ENCODE measurements around the gene RFLNA. TPM values are rescaled to one million over a fixed set of nuclear protein-coding genes. Genes with fewer than 3 reads are reported as not detected.

RFLNA gene
- total and polyA plus RNA-seq, 2 of the 13 experiments (the other 11 are each of a cell fraction or from before 2014, with no cell fraction given) = not detected

GRCh38 chr12:124314766-124315165 is 19.9 kb downstream of the RFLNA start:
- POLR2A ChIA-PET = no interaction called here
- in situ Hi-C loops (cut with HindIII; ENCODE audit: extremely low pct_ligation_motif_present, low pct_unique_long_range_greater_than_20kb) = no loop called here
- CTCF ChIA-PET (ENCODE audit: low intra/inter-chr PET ratio, low total read pairs) = no interaction called here
- Histone ChIP-seq H3K27ac (ENCODE audit: extremely low read length, insufficient read depth, low read length) (no peak overlapping the region), H3K4me2 (ENCODE audit: low read depth, low read length) (no peak overlapping the region), H3K9ac (ENCODE audit: insufficient read depth, low read depth, low read length) (no peak overlapping the region), H3K36me3 (replicated peaks in 1 of 2; ENCODE audit: control insufficient read depth in 1 of 2, insufficient read depth in 2 of 2, low read length in 2 of 2) (no peaks in the 10 kb centered on the region), H3K4me1 (ENCODE audit: insufficient read depth, low read length) (no peaks in the 10 kb centered on the region), H2AFZ (ENCODE audit: low read length) (no peak overlapping the region), H4K20me1 (ENCODE audit: insufficient read depth, low read length) (no peaks in the 10 kb centered on the region), H3K4me3 (replicated peaks in 1 of 3; ENCODE audit: insufficient read depth in 1 of 3, low read depth in 2 of 3, low read length in 3 of 3) (no peak overlapping the region), H3K9me3 (ENCODE audit: low read length) (no peaks in the 10 kb centered on the region), H3K27me3 (ENCODE audit: control insufficient read depth in 1 of 2, insufficient read depth in 2 of 2, low read length in 2 of 2) (peaks cover 10 to 47% of the 10 kb centered on the region in 2 experiments; a peak in 4 of 5 replicates), H3K79me2 (ENCODE audit: insufficient read depth, low read length) (no peaks in the 10 kb centered on the region)
- DNase-seq (ENCODE audit: low spot score) (no peak), ATAC-seq (no peak), FAIRE-seq (no peak)
- TF ChIP-seq CAMTA2 (CRISPR knock-in tag; IDR thresholded peaks at IDR 0.05; ENCODE audit: borderline replicate concordance) (no peak), SOX5 (CRISPR knock-in tag; IDR thresholded peaks at IDR 0.05; ENCODE audit: borderline replicate concordance) (no peak), SP5 (CRISPR knock-in tag; IDR thresholded peaks at IDR 0.05; ENCODE audit: borderline replicate concordance, low read depth) (no peak), TAF15 (IDR thresholded peaks at IDR 0.05; ENCODE audit: low read depth, low read length, poor library complexity, severe bottlenecking) (no peak), SUZ12 (IDR thresholded peaks at IDR 0.05; ENCODE audit: low read depth, low read length) (no peak), RARG (CRISPR knock-in tag; IDR thresholded peaks at IDR 0.05; ENCODE audit: low read depth) (no peak), SCMH1 (CRISPR knock-in tag; IDR thresholded peaks at IDR 0.05; ENCODE audit: borderline replicate concordance) (no peak), ZBTB3 (CRISPR knock-in tag; IDR thresholded peaks at IDR 0.05; ENCODE audit: borderline replicate concordance, low read depth) (no peak), NFAT5 (CRISPR knock-in tag; IDR thresholded peaks at IDR 0.05) (no peak), NR2F2 (IDR thresholded peaks at IDR 0.05; ENCODE audit: borderline replicate concordance, low read depth) (no peak), ZNF430 (CRISPR knock-in tag; IDR thresholded peaks at IDR 0.05) (no peak), HHEX (CRISPR knock-in tag; IDR thresholded peaks at IDR 0.05) (no peak)
- TF ChIP-seq, protein P1, sequence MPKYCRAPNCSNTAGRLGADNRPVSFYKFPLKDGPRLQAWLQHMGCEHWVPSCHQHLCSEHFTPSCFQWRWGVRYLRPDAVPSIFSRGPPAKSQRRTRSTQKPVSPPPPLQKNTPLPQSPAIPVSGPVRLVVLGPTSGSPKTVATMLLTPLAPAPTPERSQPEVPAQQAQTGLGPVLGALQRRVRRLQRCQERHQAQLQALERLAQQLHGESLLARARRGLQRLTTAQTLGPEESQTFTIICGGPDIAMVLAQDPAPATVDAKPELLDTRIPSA (CRISPR knock-in tag; IDR thresholded peaks at IDR 0.05; ENCODE audit: borderline replicate concordance) = no peak
- 52% methylated on average over 9 of the region's 9 CpGs for WGBS (ENCODE audit: low lambda C conversion rate)
- intact Hi-C loops (cut with micrococcal nuclease; ENCODE audit: unreplicated experiment) = no loop called here
- BruUV-seq (replicated peaks) = no TSS peak
